NCI-H1417 (cell line): ENCODE data around the gene WHRN.

Experiments used
- DNase-seq, 3 experiments: peaks; one replicate each; lab custom pipeline; 2025; lab: John Stamatoyannopoulos, UW

Gene WHRN

DNA sequence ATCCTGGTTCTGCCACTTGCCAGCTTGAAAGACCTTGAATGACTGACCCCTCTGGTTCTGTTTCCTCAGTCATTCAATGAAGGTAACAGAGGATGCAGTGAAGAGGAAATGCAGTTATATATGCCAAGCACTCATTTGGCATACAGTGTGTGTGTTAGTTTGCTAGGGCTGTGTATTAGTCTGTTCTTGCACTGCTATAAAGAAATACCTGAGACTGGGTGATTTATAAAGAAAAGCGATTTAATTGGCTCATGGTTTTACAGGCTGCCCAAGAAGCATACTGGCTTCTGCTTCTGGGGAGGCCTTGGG, 8.6 kb upstream of the WHRN start:
- DNase-seq, result no peak

DNA sequence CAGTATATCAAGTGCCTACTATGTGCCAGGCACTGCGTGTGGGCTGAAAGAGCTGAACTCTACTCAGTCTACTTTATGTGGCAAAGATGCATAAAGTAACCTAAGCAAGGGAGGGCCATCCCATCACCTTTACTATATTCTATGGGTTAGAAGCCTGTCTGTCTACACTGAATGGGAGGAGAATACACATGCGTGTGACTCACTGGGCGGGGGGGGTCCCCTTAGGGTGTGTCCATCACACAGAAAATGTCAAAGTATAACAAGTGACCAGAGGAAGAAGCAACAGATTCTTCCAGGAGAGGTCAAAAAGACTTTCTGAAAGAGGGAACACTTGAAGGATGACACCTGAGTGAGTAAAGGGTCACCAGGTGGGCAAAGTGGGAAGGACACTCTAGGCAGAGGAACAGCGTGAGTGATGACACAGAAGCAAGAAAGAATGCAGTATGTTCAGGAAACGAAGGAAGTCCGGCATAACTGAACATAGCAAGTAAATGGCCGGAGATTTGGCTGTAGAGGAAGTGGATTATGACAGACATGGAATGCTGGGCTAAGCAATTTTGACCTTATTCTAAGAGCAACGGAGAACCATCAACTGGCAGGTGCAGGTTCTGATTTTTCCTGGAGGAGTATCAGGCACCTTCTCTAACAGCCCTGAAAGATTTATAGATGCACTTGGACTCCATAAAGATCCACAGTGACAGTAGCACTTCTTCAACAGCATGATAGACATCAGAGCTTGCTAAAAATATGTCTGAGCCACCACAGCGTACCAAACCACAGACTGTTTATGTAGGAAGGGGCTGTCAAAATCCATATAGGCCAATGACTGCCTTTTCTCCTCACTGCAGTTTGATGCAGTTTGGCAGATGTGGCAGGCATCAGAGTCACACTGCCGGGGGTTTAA, 8.0 kb upstream of the WHRN start:
- DNase-seq, result peak in 1 of 3 experiments; percentile 5

DNA sequence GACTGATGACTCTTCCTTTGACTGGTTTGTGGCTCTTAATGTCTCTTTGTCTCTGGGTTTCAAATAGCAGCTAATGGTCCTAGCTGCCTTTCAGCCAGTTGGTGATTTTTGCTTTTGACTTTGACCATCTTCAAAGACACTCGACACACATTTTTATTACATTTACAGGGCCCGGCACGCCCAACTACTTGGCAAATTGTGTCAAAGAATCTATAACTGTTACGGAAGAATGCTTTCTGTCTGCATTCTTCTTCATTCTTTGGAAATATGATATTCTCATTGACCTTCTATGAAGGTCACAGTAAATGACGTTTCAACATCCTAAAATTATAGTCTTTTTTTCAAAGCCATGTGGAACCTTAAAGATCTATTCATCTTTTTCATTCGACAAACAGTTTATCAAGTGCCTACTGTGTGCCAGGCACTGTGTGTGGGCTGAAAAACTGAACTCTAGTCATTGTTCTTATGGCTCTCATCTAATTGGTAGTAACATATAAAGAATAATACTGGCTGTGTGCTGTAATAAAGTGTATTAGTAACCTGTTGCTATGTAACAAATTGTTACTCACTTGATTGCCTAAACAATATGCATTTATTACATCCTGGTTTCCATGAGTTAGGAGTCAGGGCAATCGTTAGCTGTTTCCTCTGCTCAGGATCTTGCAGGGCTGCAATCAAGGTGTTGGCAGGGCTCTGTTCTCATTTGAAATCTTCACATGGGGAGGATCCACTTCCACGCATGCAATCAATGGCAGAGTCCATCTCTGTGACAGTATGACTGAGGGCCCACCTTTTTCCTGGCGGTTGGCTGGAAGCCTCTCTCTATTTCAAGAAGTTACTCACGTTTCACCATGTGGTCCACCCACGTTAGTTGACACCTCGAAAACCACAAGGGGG, 7.0 kb upstream of the WHRN start:
- DNase-seq, result peak in 1 of 3 experiments; percentile 17

DNA sequence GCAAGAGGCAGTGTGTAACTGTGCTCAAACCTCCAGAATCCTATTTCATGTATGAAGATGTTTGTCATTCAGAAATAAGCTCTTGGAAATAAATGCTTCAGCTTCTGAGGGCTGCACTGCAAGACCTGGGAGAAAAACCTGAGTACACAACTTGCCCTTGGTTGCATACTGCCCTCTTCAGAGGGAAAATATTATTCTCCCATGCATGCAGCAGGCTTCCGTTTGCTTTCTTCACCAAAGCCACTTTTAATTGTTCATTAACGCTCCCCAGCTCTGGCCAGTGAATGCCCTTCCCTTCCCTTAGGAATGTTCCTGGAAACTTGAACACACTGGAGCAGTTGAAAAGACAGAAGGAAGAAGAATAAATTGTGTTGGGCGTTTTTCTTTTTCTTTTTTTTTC, 2.5 kb upstream of the WHRN start:
- DNase-seq, result peak in 2 of 3 experiments; percentile 32 to 64

DNA sequence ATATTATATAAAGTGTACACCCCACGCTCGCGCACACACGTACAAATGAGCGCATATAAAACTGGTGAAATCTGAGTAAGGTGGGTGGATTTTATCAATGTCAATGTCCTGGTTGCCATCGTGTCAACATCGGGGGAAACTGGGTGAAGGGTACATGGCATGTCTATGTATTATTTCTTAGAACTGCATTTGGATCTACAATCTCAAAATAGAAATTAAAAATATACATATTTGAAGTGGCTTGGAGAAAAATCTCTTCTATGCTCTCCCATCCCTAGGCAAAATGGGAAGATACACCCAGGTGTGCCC, 763 bp upstream of the WHRN start:
- no peak for DNase-seq

DNA sequence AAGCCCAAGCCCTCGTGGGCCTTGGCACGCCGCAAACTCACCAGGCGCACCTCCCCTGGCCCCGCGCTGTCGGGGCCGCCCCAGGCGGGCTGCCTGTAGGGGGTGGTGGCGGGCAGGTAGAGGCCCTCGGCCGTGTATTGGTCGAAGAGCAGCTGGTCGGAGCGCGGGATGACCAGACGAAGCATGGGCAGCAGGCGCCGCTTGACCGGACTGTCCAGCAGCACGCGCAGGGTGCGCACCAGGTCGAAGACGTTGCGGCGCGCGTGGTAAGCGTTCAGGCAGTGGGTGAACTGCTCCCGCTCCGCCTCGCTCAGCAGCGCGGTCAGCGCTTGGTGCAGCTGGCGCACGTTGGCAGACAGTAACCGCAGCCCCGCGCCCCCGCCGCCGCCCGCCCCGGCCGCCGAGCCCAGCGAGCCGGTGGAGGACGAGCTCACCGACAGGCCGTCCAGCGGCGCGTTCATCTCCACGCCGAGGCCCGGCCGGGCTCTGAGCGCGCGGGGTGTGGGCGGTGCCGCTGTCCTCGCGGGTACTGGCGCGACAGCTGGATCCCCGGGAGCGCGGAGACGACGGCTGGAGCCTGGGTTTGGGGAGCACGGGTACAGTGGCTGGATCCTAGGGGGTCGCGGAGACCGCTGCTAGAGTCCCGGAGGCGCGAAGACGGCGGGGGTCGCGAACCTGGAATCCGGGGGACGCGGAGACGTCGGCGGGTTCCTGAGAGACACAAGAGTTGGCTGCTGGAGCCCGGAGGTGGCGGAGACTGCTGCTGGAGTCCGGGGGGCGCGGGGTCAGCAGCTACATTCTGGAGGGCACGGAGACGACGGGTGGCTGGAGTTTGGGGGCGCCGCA, 709 bp downstream of the WHRN start:
- peak; percentile 4 to 88 (median 79) for DNase-seq

DNA sequence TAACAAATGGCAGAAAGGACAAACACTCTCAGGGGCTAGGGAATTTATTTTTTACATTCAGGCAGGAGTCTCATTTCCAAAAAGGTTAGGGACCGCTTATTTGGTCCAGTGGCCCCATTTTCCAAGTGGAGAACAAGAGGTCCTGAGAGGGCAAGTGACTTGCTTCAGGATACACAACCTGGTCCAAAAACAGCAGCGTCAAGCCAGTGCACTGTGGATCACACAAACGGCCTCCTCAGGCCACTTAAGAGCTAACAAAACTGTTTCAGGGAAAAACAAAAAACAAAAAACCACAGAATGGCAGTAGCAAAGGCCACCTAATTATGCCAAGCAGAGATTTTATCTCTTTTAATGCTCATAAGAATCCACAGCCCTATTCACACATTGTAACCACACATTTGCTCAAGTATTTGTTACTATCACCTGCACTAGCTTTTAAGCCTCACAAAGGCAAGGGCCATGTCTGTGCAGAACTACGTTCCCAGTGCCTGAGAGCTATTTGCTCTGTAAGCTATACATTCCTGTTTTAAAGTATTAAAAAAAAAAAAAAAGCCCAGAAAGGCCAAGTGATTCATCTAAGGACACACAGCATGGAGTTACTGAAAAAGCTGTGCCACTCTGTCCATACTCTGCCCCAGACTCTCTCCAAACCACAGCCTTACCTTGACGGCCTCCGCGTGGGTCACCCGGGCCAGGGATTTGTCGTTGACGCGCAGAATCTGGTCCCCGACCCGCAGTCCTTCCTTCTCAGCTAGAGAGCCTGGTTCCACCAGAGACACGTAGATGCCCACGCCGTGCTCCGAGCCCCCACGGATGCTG, 1.5 kb downstream of the WHRN start:
- DNase-seq, result peak; percentile 19 to 67 (median 46)

DNA sequence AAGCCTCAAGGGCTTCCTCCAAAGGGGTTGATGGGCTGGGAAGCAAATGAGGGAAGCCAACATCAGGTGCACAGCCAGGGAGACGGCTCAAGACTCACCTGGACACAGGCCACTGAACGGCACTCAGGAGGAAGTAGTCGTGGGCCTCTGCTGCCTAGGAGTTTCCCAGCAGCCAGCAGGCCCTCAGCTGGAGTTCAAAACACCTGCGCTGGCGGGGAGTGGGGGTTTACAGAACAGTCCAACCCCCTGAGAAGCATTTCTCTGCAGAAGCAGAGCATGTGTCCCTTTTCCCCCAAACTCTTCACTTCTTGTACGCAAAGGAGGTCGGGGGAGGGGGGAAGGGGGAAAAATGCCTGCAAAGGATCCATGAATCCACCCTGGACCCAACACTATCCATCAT, 2.3 kb downstream of the WHRN start:
- DNase-seq, result peak; percentile 25 to 82 (median 75)

DNA sequence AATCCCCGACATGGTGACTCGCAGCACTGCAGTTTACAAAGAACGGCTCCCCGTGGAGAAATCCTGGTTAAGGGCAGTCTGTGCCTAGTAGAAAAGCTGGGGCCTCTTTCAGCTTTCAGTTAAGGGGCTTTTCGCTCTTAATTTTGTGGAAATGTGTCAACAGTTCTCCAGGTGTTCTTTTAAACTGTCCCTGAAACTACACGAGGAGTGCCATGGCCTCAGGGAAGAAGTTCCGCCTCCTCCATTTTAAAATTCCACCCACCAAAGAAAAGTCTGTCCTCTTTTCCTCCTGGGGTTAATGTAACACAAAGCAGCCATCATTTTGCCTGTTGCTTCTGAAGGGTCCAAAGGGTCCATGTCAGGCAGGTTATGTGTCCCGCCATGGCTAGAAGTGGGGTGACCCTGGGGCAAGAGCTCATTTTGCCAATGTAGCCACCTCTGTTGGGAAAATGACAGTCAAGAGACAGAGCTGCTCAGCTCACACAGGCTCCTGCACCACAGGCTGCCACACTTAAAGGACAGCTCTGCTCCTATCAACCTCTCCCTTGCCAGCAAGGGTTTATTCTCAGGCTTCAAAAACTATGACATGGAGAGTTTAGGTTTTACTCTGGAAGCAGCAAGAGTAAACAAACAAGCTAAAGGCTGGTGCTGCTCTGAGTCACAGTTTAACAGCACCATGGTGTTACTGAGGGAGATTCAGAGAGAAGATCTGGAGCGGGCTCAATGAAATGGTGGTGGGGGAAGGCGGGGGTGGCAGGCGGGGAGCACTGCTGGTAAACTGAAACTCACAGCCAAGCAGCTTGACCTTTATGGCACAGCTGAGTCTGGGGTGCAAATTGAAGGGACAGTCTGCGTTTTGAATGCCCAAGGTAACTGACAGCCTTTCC, 3.2 kb downstream of the WHRN start:
- peak; percentile 22 to 93 (median 83) for DNase-seq

DNA sequence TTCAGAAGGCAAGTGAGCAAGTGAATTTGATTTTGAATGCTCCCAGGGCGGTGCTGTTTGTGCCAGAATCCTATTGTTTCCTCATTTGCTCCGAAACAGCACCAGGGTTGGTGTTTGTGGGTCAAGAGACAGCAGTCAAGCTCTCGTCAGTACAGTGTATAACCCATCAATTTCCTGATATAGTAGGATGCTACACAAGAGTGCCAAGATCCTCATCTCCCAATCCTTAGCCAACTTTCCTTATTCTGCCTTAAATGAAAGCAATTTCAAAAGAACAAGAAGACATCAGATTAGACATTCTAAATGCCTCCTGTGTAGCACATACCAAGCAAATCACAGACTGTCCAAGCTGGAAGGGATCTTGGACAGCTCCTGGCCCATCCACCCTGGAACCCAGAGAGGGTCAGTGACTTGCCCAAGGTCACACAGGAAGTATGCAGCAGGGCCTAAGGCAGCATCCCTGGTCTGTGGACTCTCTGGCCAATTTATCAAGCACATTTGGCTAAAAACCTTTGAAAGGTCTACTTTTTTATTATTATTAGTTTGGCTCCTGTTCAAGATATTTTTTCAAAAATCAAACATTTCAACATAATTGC, 4.5 kb downstream of the WHRN start:
- no peak for DNase-seq

DNA sequence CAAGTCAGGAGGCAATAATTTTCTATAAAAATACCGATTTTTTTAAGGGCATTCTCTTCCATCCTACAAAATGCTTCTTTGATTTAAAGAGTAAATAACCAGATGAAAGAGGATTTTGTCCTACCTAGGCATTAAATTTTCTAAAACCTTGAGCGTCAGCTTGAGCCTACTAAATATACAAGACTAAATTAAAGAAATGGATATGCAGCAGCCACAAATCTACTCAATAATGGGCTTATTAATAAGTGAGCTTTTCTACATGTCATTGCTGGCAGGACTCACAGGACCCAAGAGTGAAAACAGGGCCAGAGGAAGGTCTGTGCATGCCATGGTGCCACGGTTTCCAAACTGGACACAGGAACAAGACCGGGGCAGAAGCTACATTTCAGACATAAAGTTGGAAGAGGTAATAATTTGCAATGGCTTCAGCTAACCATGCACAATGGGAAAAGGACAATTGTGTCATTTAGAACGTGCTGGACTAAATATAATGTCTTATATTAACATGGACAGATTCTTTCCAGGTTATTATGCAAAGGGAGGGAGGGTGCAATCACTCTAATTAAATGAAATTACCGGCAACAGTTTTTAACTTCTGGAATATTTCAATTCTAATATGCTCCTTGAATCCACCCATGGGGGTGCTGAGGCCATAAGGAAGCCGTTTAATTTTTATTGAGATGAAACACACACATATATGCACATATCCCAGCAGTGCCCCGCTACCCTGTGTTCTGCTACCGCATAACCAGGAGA, 5.2 kb downstream of the WHRN start:
- DNase-seq, result no peak

DNA sequence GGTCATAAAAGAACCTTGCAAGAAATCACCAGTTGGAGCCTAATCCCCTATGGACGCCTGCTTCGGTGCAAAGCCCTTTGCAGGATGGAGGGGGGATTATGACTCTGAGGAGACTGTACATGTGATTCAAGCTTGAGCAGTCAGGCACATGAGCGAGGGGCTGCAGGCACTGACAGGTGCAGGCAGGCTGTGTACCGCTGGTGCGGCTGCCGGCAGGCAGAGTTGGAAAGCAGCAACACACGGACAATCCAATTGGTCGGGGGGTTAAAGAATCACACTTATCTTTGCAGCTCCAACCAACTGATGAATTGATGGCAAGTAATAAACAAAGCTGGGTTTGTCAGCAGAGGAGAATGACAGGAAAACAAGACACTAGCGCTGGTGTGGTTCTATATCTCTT, 5.7 kb downstream of the WHRN start:
- DNase-seq, result peak in 2 of 3 experiments; percentile 50 to 83

DNA sequence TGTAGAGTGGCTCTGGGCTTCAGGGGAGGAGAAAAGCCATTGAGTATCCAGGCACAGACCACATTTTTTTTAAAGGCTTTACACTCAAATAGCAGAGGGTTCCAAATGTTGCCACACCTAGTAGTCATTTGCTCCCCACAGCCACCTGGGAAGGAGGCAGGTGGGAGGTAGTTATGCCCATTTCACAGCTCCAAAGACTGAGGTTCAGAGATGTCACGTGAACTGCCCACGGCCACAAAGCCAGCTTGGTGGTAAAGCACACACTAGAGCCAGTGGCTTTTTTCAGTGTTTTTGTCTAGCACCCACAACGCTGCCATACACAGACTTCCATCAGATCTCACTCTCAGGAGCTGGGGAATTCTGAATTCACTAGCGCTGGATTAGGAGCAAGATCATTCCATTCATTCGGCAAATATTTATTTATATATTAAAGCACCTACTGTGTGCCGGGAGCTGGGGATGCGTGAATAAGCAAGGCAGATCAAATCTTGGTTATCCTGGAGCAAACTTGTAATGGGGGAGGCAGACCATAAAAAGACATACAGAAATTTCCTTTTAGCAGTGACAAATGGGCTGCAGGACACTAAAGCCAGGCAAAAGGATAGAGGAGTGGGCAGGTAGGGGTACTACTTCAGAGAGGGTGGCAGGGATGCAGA, 7.4 kb downstream of the WHRN start:
- no peak for DNase-seq

DNA sequence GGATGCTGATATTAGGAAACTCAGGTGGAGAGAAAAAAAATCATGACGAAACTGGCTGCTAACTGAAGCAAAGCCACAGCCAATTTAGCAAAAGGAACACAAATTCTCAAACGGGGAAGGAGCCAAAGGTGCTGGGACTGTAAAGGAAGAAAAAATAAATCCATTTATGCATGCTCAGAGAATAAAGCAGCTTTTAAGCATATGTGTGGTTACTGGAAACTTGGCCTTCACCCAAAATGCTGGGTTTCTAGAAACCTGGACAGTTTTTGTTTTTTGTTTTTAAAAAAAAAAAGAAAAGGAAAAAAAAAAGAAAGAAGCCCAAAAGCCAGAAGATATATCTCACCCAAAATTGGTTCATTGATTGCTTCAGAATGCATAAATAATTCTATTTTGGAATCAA, 8.0 kb downstream of the WHRN start:
- no peak for DNase-seq

DNA sequence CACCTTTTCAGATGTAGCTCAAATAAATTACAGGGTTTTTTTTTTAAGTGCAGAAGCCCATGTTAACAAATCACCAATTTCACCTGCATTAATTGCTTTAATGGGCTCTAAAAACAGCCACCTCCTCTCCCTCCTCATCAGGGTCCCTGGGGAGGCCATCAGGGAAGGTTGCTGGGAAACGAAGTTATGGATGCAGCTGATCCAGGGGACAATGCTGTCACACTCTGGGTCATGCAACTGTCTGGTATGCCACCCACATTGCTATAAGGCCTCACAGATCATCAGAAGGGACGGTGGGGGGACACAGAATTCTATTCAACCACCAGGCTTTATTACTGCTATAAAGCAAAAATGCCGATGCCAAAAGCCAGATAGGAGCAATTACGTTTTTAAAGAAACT, 9.3 kb downstream of the WHRN start:
- DNase-seq, result peak in 2 of 3 experiments; percentile 71 to 90

DNA sequence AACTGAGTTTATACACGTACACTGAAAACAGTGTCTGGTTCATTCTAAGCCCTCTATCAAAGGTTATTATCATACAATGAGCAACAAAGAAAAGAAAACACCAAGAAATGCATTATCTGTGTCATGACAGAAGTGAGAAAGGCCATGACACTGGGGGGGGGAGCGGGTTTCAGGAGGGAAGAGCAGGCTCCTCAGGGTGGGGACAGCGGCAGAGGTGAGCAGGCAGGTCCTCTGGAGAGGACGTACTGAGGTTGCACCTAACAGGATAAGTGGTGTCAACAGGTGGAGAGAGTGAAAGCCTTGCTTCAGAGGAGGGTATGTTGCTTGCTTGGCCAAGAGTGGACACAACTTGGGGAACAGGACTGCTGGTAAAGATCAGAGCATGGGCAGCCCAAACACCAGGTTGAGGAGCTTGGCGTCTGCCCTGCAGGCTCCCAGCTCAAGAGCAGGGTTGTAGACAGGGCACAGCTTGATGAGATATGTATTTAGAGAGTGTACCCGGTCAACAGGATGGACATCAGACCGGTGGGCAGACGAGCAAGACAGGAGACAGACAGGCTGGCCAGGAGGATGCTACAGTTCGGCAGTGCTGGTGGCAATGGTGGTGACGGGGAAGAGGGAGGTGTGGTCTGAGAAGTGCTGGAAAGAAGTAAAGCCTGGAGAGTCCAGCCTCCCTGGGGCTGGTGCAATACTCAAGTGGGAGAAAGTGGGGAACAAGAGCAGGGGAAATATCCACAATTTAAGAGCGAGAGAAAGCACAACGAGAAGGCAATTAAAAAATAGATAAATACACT, 10.3 kb downstream of the WHRN start:
- DNase-seq, result peak; percentile 3 to 67 (median 49)

DNA sequence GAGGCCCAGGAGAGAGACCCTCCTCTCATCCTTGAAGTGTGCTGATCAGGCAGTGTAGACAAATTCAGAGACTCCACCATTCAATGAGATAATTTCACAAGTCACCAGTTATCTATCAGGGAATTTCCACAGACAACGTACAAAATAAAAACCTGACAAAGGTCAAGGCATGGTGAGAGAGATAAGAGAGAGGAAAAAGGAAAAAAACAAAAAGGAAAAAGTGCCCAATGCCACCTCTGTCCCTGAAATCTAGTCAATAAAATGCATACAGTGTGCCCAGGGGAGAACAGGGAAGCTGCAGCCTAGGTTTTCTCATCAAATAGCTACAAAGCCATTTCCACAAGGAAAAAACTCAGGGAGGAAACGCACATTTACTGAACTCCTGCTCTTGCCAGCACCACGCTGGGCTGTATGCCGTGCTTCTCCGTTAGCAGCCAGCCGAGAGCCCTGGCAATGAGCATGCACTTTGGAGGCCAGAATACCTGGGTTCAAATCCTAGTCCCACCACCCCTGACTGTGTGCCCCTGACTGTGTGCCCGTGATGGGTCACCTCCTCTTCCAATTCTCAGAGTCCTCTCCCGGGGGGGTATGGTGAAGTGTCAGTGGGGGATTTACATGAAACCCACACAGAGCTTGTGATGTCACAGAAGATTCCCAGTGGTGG, 11.6 kb downstream of the WHRN start:
- DNase-seq, result no peak
